COLO829 (cell line): ENCODE results near the gene PSMF1.

Experiments used
- DNase-seq: peaks from one replicate; pipeline ENCODE4 v3.0.0; 2012; ENCODE audit warnings: low spot score

The PSMF1 gene

GRCh38 chr20:1118336-1119127 is at the start of gene PSMF1:
Gene PSMF1 (plus strand): TSS chr20:1118602. CDS start chr20:1118774, 172 bp downstream.
- DNase-seq, result peak; percentile 95

GRCh38 chr20:1072258-1072657 is 46.1 kb upstream of the PSMF1 start:
- no peak for DNase-seq

- no peak for DNase-seq
Measured at GRCh38 chr20:1075616-1076015, 42.8 kb upstream of the PSMF1 start.

GRCh38 chr20:1081891-1082290 is 36.5 kb upstream of the PSMF1 start:
- no peak for DNase-seq

GRCh38 chr20:1083431-1084080 is 34.8 kb upstream of the PSMF1 start:
- no peak for DNase-seq

- no peak for DNase-seq
Measured at GRCh38 chr20:1085492-1086276, 32.7 kb upstream of the PSMF1 start.

- no peak for DNase-seq
Measured at GRCh38 chr20:1086277-1087213, 31.9 kb upstream of the PSMF1 start.

GRCh38 chr20:1087311-1087905 is 31.0 kb upstream of the PSMF1 start:
- no peak for DNase-seq

- no peak for DNase-seq
Measured at GRCh38 chr20:1094751-1095150, 23.7 kb upstream of the PSMF1 start.

GRCh38 chr20:1101533-1101932 is 16.9 kb upstream of the PSMF1 start:
- DNase-seq, result no peak

GRCh38 chr20:1102016-1102415 is 16.4 kb upstream of the PSMF1 start:
- no peak for DNase-seq

- no peak for DNase-seq
Measured at GRCh38 chr20:1103751-1104150, 14.7 kb upstream of the PSMF1 start.

- DNase-seq, result no peak
Measured at GRCh38 chr20:1105599-1106194, 12.7 kb upstream of the PSMF1 start.

GRCh38 chr20:1107176-1107575 is 11.2 kb upstream of the PSMF1 start:
- no peak for DNase-seq

- peak; percentile 82 for DNase-seq
Measured at GRCh38 chr20:1108437-1108920, 9.9 kb upstream of the PSMF1 start.

- no peak for DNase-seq
Measured at GRCh38 chr20:1112908-1113307, 5.5 kb upstream of the PSMF1 start.

GRCh38 chr20:1118004-1118335 is 432 bp upstream of the PSMF1 start:
- no peak for DNase-seq

GRCh38 chr20:1119128-1119505 is 715 bp downstream of the PSMF1 start:
- DNase-seq, result no peak

- DNase-seq, result no peak
Measured at GRCh38 chr20:1119524-1119923, 1.1 kb downstream of the PSMF1 start.

GRCh38 chr20:1121429-1121828 is 3.0 kb downstream of the PSMF1 start:
- DNase-seq, result no peak
